ENCODE data around the gene HJV. TPM values are rescaled to one million over a fixed set of nuclear protein-coding genes. Genes with fewer than 3 reads are reported as not detected.

HJV gene
- total RNA-seq, 2 experiments from 2014 or later, result not detected

DNA sequence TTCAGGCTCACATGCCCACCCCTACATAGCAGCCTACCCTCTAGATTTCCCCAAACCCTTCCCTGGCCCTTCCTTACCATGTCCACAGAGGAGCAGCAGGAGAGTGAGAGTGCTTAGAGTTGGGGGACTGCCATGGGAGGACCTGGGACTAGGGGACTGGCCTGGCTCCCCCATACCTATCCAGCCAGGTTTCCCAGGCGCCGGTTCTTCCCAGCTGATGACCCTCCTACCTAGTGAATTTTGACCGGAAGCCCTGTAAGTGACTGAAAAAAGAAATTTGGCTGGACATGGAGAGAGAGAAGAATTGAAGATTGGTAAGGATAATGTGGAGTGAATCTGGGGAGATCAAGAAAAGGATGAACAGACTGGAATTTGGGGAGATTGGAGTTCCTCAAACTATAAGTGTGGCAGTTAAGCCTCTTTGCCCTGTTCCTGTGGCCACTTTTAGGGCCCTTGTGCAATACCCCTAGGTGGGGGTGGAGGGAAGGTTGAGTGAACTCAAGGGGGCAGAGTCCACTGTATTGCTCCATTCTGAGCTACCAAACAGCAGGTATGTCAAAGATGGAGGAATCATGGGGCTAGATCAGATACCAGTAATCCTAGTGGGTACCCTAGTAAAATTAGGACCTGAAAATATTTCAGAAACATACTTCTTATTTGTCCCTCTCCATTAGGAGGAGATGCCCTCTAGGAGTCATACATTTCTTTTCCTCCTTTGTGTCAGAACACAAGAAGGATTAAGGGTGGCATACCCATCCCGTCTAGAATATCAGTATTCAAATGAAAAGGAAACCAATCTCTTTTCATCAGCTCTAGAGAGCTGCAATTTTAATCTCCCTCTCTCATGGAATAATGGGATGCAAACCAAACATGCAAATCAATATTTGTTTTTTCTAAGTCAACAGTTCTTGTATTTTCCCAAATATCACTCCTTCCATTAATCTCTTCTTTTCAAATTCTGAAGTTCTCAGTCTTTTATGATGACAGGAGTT is 1.2 kb downstream of the HJV start:
- ChIA-PET CTCF (interaction anchor here (1.2 to 4.3 kb wide), 5 partner anchors 12 to 175 kb away, joined by 4 to 41 read pairs (median 9); partner anchors contain the start of gene NUDT17), POLR2A (interaction anchor here (1.8 kb wide), 1 partner anchor 56 kb away, joined by 5 read pairs; the partner anchor contains the start of genes ANKRD34A and POLR3GL)

GRCh38 chr1:146019231-146020057 is 2.1 kb downstream of the HJV start:
- POLR2A ChIA-PET, result interaction anchor here (0.7 to 1.1 kb wide), 2 partner anchors 22 to 32 kb away, joined by 3 read pairs; no protein-coding TSS in a partner anchor

More for the DNA sequence above, 1.2 kb downstream of the HJV start:
- Mint-ChIP-seq H3K27ac (no peak overlapping the region), H3K9me3 (no peaks in the 10 kb centered on the region), H3K4me3 (no peak overlapping the region), H3K36me3 (ENCODE audit: low read depth) (no peaks in the 10 kb centered on the region), H3K27me3 (peaks cover 73% of the 10 kb centered on the region), H3K4me1 (peaks cover 9% of the 10 kb centered on the region)
- DNase-seq, result no peak

GRCh38 chr1:146016891-146017290 is 4.6 kb downstream of the HJV start:
- Mint-ChIP-seq H3K9me3 (no peaks in the 10 kb centered on the region), H3K4me3 (no peak overlapping the region), H3K27ac (no peak overlapping the region), H3K27me3 (peaks cover 58% of the 10 kb centered on the region), H3K4me1 (peaks cover 15% of the 10 kb centered on the region), H3K36me3 (ENCODE audit: low read depth) (no peaks in the 10 kb centered on the region)
- ChIA-PET CTCF (interaction anchor here (1.0 to 4.3 kb wide), 5 partner anchors 11 to 171 kb away, joined by 3 to 41 read pairs (median 6); partner anchors contain the start of gene NUDT17), POLR2A (interaction anchor here (1.1 to 1.3 kb wide), 2 partner anchors 37 to 54 kb away, joined by 3 read pairs; no protein-coding TSS in a partner anchor)
- no peak for DNase-seq

More at GRCh38 chr1:146019231-146020057, 2.1 kb downstream of the HJV start:
- H3K4me1 Mint-ChIP-seq, result peaks cover 9% of the 10 kb centered on the region
- DNase-seq, result no peak
- H3K4me3 Mint-ChIP-seq, result no peak overlapping the region
- peaks cover 73% of the 10 kb centered on the region for H3K27me3 Mint-ChIP-seq
- CTCF ChIA-PET, result interaction anchor here (1.3 to 4.3 kb wide), 3 partner anchors 13 to 174 kb away, joined by 4 to 41 read pairs (median 21); partner anchors contain the start of gene NUDT17
- H3K27ac Mint-ChIP-seq, result no peak overlapping the region
- H3K36me3 Mint-ChIP-seq (ENCODE audit: low read depth), result no peaks in the 10 kb centered on the region
- H3K9me3 Mint-ChIP-seq, result no peaks in the 10 kb centered on the region

DNA sequence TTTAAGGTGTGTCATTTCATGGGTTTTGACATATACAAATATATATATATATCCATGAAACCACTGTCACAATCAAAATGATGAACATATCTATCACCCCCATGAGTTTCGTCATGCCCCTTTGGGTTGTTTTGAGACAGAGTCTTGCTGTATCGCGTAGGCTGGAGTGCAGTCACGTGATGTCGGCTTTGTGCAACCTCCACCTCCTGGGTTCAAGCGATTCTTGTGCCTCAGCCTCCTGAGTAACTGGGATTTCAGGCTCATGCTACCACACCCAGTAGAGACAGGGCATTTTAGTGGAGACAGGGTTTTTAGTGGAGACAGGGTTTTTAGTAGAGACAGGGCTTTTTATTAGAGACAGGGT is 8.0 kb downstream of the HJV start:
- Mint-ChIP-seq H3K4me1 (peaks cover 11% of the 10 kb centered on the region), H3K36me3 (ENCODE audit: low read depth) (no peaks in the 10 kb centered on the region), H3K27me3 (peaks cover 26% of the 10 kb centered on the region), H3K27ac (no peak overlapping the region), H3K9me3 (no peaks in the 10 kb centered on the region), H3K4me3 (no peak overlapping the region)
- ChIA-PET CTCF (interaction anchor here (1.0 to 14.9 kb wide), 4 partner anchors 33 to 167 kb away, joined by 3 to 349 read pairs (median 48); partner anchors contain the start of gene NUDT17), POLR2A (interaction anchor here (2.1 to 10.3 kb wide), 3 partner anchors 20 to 49 kb away, joined by 6 to 146 read pairs (median 53); partner anchors contain the start of genes ANKRD34A, POLR3GL and TXNIP)
- no peak for DNase-seq

- Mint-ChIP-seq H3K4me1 (peaks cover 11% of the 10 kb centered on the region), H3K9me3 (no peaks in the 10 kb centered on the region), H3K27ac (no peak overlapping the region), H3K36me3 (ENCODE audit: low read depth) (no peaks in the 10 kb centered on the region), H3K4me3 (no peak overlapping the region), H3K27me3 (peaks cover 20% of the 10 kb centered on the region)
- ChIA-PET CTCF (interaction anchor here (0.6 to 14.9 kb wide), 10 partner anchors 9 to 167 kb away, joined by 3 to 349 read pairs (median 6); partner anchors contain the start of genes ANKRD34A, HJV, NUDT17 and POLR3GL), POLR2A (interaction anchor here (2.1 to 10.3 kb wide), 3 partner anchors 19 to 49 kb away, joined by 6 to 146 read pairs (median 53); partner anchors contain the start of genes ANKRD34A, POLR3GL and TXNIP)
- peak; percentile 62 for DNase-seq
Measured at GRCh38 chr1:146012703-146013558, 8.6 kb downstream of the HJV start.

- ChIA-PET CTCF (interaction anchor here (1.1 to 14.9 kb wide), 5 partner anchors 22 to 164 kb away, joined by 3 to 349 read pairs (median 16); partner anchors contain the start of genes ANKRD34A, NUDT17, PIAS3 and POLR3GL), POLR2A (interaction anchor here (1.6 to 10.3 kb wide), 3 partner anchors 17 to 46 kb away, joined by 4 to 146 read pairs (median 53); partner anchors contain the start of genes ANKRD34A, POLR3GL and TXNIP)
- no peak overlapping the region for H3K4me3 Mint-ChIP-seq
- DNase-seq, result no peak
- no peaks in the 10 kb centered on the region for H3K9me3 Mint-ChIP-seq
- no peaks in the 10 kb centered on the region for H3K36me3 Mint-ChIP-seq (ENCODE audit: low read depth)
- peaks cover 31% of the 10 kb centered on the region for H3K4me1 Mint-ChIP-seq
- H3K27ac Mint-ChIP-seq, result no peak overlapping the region
- H3K27me3 Mint-ChIP-seq, result peaks cover 5% of the 10 kb centered on the region
Measured at GRCh38 chr1:146010126-146010738, 11.3 kb downstream of the HJV start.

DNA sequence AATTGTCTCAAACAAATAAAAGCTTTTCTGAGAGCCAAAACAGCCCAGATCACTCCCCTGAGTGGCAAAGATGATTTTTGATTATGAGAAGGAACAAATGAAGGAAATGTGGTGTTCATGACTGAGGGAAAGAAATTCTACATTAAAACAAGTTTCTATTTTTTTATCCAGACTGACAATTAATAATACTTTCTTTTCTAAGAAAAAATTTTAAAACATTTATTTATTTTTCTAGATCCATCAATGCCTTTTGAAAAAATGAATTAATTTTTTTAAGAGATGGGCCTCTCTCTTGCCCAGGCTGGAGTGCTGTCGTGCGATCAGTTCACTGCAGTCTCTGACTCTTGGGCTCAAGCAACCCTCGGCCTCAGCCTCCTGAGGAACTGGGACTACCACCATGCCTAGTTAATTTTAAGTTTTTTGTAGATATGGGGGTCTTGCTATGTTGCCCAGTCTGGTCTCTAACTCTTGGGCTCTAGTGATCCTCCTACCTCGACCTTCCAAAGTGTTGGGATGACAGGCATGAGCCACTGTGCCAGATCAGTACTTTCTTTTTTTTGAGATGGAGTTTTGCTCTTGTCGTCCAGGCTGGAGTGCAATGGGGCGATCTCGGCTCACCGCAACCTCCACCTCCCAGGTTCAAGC is 13.9 kb downstream of the HJV start:
- peak overlapping the region; percentile 55 for H3K4me3 Mint-ChIP-seq
- H3K27ac Mint-ChIP-seq, result peak overlapping the region; percentile 87
- H3K27me3 Mint-ChIP-seq, result no peaks in the 10 kb centered on the region
- CTCF ChIA-PET, result interaction anchor here (0.7 to 14.9 kb wide), 12 partner anchors 10 to 180 kb away, joined by 3 to 349 read pairs (median 6); partner anchors contain the start of genes ANKRD34A, LIX1L, NUDT17 and PEX11B
- no peaks in the 10 kb centered on the region for H3K9me3 Mint-ChIP-seq
- POLR2A ChIA-PET, result interaction anchor here (0.9 to 10.3 kb wide), 12 partner anchors 14 to 148 kb away, joined by 3 to 146 read pairs (median 8); partner anchors contain the start of genes ANKRD34A, LIX1L, PEX11B and PIAS3
- no peak for DNase-seq
- H3K36me3 Mint-ChIP-seq (ENCODE audit: low read depth), result no peaks in the 10 kb centered on the region
- H3K4me1 Mint-ChIP-seq, result peaks cover 36% of the 10 kb centered on the region

DNA sequence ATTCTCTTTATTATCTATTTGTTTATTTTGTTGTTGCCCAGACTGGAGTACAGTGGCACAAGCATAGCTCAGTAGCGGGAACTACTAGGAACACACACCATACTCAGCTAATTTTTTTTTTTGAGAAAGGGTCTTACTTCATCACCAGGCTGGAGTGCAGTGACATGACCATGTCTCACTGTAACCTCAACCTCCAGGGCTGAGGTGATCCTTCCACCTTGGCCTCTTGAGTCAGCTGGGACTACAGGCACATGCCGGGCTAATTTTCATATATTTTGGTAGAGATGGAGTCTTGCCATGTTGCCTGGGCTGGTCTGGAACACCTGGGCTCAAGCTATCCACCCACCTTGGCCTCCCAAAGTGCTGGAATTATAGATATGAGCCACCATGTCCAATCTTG is 19.8 kb downstream of the HJV start:
- peaks cover 63% of the 10 kb centered on the region for H3K4me1 Mint-ChIP-seq
- H3K36me3 Mint-ChIP-seq (ENCODE audit: low read depth), result no peaks in the 10 kb centered on the region
- ChIA-PET POLR2A (interaction anchor here (0.8 to 6.8 kb wide), 6 partner anchors 9 to 74 kb away, joined by 3 to 124 read pairs (median 6); partner anchors contain the start of genes LIX1L and RBM8A), CTCF (interaction anchor here (14.9 kb wide), 1 partner anchor 22 kb away, joined by 349 read pairs; no protein-coding TSS in a partner anchor)
- no peak overlapping the region for H3K4me3 Mint-ChIP-seq
- no peak for DNase-seq
- H3K9me3 Mint-ChIP-seq, result no peaks in the 10 kb centered on the region
- H3K27me3 Mint-ChIP-seq, result no peaks in the 10 kb centered on the region
- no peak overlapping the region for H3K27ac Mint-ChIP-seq

DNA sequence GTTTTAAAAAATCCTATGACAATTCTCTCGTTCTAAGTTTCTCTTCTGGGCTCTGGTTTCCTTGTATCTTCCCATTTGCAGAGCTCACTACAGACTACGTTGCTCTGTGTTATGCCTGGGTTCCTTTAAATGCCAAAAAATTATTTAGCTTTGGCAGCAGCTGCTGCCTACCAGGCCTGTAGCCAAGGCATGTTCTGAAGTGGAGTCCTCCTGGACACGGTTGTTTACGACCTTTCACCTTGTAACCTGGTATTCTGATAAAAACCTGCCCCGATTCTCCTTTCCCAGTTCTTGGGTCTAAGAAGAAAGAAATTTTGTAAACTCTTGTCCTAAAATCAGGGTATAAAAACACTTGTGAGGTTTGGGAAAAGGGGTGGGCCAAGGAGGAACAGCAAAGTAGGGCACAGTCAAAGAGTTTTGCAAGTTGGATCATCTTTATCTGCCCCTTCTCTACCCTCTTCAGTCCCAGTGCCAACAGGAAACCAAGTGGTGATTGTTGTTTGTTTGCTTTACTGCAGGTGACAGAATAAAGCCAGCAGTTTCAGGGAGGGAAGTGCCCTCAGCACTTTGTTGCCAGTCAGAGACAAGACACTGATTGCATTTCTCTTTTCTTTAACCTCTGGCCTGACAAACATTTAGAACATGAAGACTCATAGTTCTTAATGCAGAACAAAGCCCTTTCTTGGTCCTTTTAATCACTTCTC is 22.1 kb downstream of the HJV start:
- CTCF ChIA-PET, result interaction anchor here (4.0 to 13.8 kb wide), 2 partner anchors 7 to 21 kb away, joined by 30 to 177 read pairs; no protein-coding TSS in a partner anchor
- Mint-ChIP-seq H3K36me3 (ENCODE audit: low read depth) (peaks cover 20% of the 10 kb centered on the region), H3K4me1 (peaks cover 45% of the 10 kb centered on the region), H3K9me3 (no peaks in the 10 kb centered on the region), H3K27ac (peak overlapping the region; percentile 97), H3K27me3 (no peaks in the 10 kb centered on the region), H3K4me3 (peak overlapping the region; percentile 47)
- POLR2A ChIA-PET, result interaction anchor here (0.6 to 12.9 kb wide), 6 partner anchors 8 to 41 kb away, joined by 3 to 582 read pairs (median 34); partner anchors contain the start of gene LIX1L
- DNase-seq, result peak; percentile 35

- Mint-ChIP-seq H3K27ac (peak overlapping the region; percentile 97), H3K9me3 (no peaks in the 10 kb centered on the region), H3K36me3 (ENCODE audit: low read depth) (peaks cover 39% of the 10 kb centered on the region), H3K27me3 (no peaks in the 10 kb centered on the region), H3K4me3 (peak overlapping the region; percentile 93), H3K4me1 (peaks cover 58% of the 10 kb centered on the region)
- no peak for DNase-seq
- CTCF ChIA-PET, result interaction anchor here (1.2 to 13.8 kb wide), 7 partner anchors 9 to 40 kb away, joined by 3 to 177 read pairs (median 6); partner anchors contain the start of genes ANKRD34A, LIX1L and POLR3GL
- POLR2A ChIA-PET, result interaction anchor here (0.6 to 12.9 kb wide), 12 partner anchors 7 to 138 kb away, joined by 3 to 582 read pairs (median 18); partner anchors contain the start of genes ANKRD34A, LIX1L, POLR3GL and RBM8A
Measured at GRCh38 chr1:145997718-145998023, 23.9 kb downstream of the HJV start.
